Gastrocnemius medialis (tissue), 4 donors: ENCODE results near the gene RBM38. TPM values are rescaled to one million over a fixed set of nuclear protein-coding genes. Genes with fewer than 3 reads are reported as not detected.

Experiments used
- ATAC-seq, 2 donors: fragments of 150-250 bp; one replicate each; pipeline ENCODE4 v1.9.1; 2016
- DNase-seq, 2 donors: peaks; one replicate each; pipeline ENCODE4 v3.0.0-alpha.2; 2019
- H3K27ac ChIP-seq, 4 donors: fragments of 200-600 bp; sonication (generic); 1 replicate in 1 of 4; 2 replicates in 3 of 4; pipeline ENCODE4 v1.5.1; 2016 to 2018; ENCODE audit warnings: mild to moderate bottlenecking in 2 of 4, moderate library complexity in 1 of 4
- H3K27me3 ChIP-seq, 3 donors: fragments of 200-600 bp; sonication (generic) in 2 of 3; 1 replicate in 1 of 3; 2 replicates in 2 of 3; pipeline versions ENCODE4 v1.5.1 to v1.6.0; 2016 to 2019; ENCODE audit warnings: mild to moderate bottlenecking in 1 of 3, moderate library complexity in 1 of 3
- H3K36me3 ChIP-seq, 2 donors: fragments of 200-600 bp; sonication (generic) in 1 of 2; one replicate each; pipeline ENCODE4 v1.5.1; 2017 to 2018
- H3K4me1 ChIP-seq, 2 donors: fragments of 200-600 bp; sonication (generic) in 1 of 2; one replicate each; pipeline ENCODE4 v1.5.1; 2016 to 2017; ENCODE audit warnings: mild to moderate bottlenecking in 2 of 2
- H3K4me3 ChIP-seq, 4 donors: fragments of 200-600 bp; sonication (generic) in 3 of 4; 1 replicate in 1 of 4; 2 replicates in 3 of 4; pipeline ENCODE4 v1.5.1; 2016 to 2019; ENCODE audit warnings: mild to moderate bottlenecking in 2 of 4
- H3K9me3 ChIP-seq, 3 donors: fragments of 200-600 bp; sonication (generic) in 2 of 3; 1 replicate in 1 of 3; 2 replicates in 2 of 3; pipeline ENCODE4 v1.5.1; 2016 to 2019
- POLR2A ChIP-seq, 2 donors: fragments of 450-650 bp; IDR thresholded peaks; one replicate each; pipeline ENCODE4 v1.6.1; 2017; ENCODE audit warnings: antibody characterized with exemption in 2 of 2, mild to moderate bottlenecking in 2 of 2, moderate library complexity in 2 of 2
- in situ Hi-C, 4 donors: fragments of 200-750 bp; cut with MboI; loops; one replicate each; pipeline versions ENCODE4 v1.15.0 to v1.8.0; 2017; ENCODE audit warnings: low sequenced_read_pairs in 4 of 4
- intact Hi-C: fragments of 100-400 bp; cut with DNase I; formaldehyde crosslinking; loops from one replicate; pipeline ENCODE4 v1.15.1; 2023; ENCODE audit warnings: low total_unique reads
- total RNA-seq, 4 donors: library from RNA; depleted of rRNA; stranded (reverse); fragments of >200 nt; gene quantifications; one replicate each; pipeline versions ENCODE4 v1.1.0 to v1.2.3, GENCODE V29; 2016
- TF ChIP-seq, protein P1 (sequence below), 5 experiments: fragments of 450-650 bp in 3 of 5; fragments of 200-600 bp in 2 of 5; sonication (generic) in 2 of 5; IDR thresholded peaks in 4 of 5; conservative IDR thresholded peaks in 1 of 5; 1 replicate in 4 of 5; 2 replicates in 1 of 5; pipeline ENCODE4 v1.5.1; 2016 to 2019; ENCODE audit warnings: antibody characterized with exemption in 5 of 5, mild to moderate bottlenecking in 3 of 5, moderate library complexity in 3 of 5

The RBM38 gene
- total RNA-seq, 4 donors from 2014 or later, result 56.7 to 229 (median 177) TPM

DNA sequence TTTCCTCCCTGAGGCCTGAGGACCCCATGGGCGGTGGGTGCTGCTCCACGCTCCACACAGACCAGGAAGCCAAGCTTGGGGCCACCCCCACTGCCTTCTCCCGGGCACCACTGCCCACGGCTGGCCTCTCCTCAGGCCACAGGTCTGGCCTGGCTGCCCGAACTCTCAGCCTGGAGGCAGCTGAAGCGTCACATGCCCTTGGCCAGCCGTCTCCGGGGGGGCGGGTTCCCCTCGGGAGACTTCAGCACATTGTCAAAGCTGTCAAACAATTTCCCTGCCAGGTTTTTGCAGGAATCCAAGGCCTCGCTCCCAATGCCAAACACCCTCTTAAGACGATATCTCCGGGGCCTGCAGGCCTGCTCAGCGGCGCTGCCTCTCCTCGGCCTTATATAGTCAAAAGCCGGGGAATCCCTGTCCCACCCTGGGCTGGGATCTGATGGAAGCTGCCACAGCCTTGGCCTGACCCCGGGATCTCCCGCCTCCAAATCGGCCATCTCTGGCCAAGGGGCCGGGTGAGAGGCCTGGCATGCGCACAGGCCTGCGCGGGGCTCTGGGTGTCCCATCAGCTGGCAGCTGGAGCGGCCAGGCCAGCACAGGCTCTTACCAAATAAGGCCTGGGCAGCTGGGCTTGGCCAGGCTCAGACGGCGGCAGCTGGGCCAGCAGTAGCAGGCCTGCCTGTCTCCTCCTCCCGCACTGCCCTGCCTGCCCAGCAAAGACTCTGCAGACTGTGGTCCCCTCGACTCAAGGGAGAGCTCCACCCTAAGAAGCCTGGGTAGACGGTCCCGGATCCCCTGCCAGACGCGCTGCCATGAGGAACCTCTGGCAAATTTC is 49.7 kb downstream of the RBM38 start:
- Histone ChIP-seq H3K4me1 (peaks cover 62 to 72% of the 10 kb centered on the region in 2 donors), H3K36me3 (no peaks in the 10 kb centered on the region), H3K9me3 (no peaks in the 10 kb centered on the region), H3K4me3 (peak overlapping the region in 3 of 4 donors; percentile 14 to 27 (median 18)), H3K27ac (peak overlapping the region; percentile 85 to 97 (median 96)), H3K27me3 (no peaks in the 10 kb centered on the region)
- in situ Hi-C loops, result no loop called here
- ATAC-seq, result peak; percentile 36 to 42
- peak; percentile 70 to 92 for TF ChIP-seq POLR2A (IDR thresholded peaks at IDR 0.05)
- TF ChIP-seq, protein P1, sequence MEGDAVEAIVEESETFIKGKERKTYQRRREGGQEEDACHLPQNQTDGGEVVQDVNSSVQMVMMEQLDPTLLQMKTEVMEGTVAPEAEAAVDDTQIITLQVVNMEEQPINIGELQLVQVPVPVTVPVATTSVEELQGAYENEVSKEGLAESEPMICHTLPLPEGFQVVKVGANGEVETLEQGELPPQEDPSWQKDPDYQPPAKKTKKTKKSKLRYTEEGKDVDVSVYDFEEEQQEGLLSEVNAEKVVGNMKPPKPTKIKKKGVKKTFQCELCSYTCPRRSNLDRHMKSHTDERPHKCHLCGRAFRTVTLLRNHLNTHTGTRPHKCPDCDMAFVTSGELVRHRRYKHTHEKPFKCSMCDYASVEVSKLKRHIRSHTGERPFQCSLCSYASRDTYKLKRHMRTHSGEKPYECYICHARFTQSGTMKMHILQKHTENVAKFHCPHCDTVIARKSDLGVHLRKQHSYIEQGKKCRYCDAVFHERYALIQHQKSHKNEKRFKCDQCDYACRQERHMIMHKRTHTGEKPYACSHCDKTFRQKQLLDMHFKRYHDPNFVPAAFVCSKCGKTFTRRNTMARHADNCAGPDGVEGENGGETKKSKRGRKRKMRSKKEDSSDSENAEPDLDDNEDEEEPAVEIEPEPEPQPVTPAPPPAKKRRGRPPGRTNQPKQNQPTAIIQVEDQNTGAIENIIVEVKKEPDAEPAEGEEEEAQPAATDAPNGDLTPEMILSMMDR (IDR thresholded peaks at IDR 0.05 in 4 of 5, conservative IDR thresholded peaks at IDR 0.05 in 1 of 5), result no peak
- intact Hi-C loops, result no loop called here
- DNase-seq, result peak; percentile 84 to 95

DNA sequence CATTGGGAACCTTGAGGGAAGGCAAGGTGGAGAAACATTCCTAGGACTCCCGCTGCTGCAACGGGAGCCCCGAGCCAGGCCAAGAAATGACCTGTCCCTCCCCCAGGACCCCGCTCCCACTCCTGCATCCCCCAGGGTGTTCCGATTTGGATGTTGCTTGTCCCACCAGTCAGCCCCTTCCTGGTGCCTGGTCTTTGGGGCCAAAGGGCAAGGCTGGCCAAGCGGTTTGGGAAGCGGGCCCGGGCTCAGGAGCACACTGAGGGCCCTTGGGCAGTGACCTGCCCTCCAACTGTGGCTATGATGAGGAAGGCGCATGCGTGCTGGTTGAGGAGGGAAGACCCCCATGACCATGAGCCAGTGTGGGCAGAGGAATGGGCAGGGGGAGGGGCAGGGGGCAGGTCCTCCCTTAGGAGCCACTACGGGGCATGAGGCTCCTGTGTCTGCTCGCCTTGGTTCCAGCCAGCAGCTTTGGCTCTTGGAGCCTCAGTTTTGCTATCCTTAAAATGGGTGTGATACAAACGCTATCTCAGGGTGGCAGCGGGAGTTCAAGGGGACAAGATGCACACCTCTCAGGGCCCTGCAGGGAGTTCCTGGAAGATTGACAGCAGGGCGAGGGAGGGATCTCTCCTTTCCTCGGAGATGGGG is 50.4 kb downstream of the RBM38 start:
- H3K4me1 ChIP-seq, result peaks cover 54 to 68% of the 10 kb centered on the region in 2 donors
- H3K4me3 ChIP-seq, result no peak overlapping the region
- DNase-seq, result no peak
- intact Hi-C loops, result no loop called here
- no peaks in the 10 kb centered on the region for H3K36me3 ChIP-seq
- H3K9me3 ChIP-seq, result no peaks in the 10 kb centered on the region
- in situ Hi-C loops, result no loop called here
- TF ChIP-seq, protein P1 (IDR thresholded peaks at IDR 0.05 in 4 of 5, conservative IDR thresholded peaks at IDR 0.05 in 1 of 5), result no peak
- TF ChIP-seq POLR2A (IDR thresholded peaks at IDR 0.05), result no peak
- no peaks in the 10 kb centered on the region for H3K27me3 ChIP-seq
- H3K27ac ChIP-seq, result peak overlapping the region; percentile 85 to 97 (median 96)
- no peak for ATAC-seq

DNA sequence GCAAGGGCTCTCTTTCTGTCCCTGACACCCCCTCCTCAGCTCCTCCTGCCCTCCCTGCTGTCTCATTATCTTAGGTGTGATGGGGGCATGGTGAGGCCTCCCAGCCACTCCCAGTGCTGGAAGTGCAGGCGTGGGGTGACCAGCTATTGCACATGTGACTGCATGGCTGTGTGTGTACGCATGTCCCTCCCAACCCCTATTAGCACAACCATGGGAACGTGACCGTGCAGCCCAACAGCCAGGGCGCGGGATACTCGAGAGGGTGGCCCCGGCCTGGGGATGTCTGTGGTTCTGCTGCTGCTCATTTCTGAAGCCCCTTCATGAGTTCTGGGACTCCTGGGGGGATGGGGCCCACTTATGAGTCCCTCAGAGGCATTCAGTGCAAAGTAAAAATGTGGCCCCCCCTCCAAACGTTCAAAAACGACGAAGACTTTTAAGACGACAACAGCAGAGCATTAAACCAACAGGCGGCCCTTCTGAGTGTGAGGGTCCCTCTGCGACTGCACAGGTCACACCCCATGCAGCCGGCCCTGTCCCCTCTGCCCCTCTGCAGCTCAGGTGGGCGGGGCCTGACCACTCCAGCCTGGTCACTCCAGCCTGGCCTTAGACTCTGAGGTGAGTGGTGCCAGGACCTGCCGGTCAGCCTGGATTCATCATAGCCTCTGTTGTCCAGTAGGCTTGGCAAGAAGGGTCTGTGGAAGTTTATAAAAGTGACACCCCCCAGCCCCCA is 51.1 kb downstream of the RBM38 start:
- ATAC-seq, result no peak
- H3K4me1 ChIP-seq, result peaks cover 54 to 69% of the 10 kb centered on the region in 2 donors

DNA sequence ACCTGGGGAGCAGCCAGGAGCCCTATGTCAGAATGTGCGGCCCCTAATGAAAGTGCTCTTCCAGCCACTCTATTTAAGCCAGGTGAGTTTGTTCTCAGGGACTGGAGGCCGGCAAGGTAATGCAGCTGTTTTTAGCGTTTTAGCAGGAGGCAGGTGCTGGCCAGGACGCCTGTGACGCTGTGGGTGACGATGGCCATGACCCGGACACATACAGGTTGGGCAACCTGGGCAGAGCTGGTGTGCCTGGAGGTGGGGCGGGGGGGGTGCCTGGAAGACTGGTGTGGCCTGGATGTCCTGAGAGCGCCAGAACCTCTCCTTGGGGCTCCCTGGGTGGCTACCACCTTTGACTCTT is 51.7 kb downstream of the RBM38 start:
- H3K27me3 ChIP-seq, result no peaks in the 10 kb centered on the region
- TF ChIP-seq, protein P1 (IDR thresholded peaks at IDR 0.05 in 4 of 5, conservative IDR thresholded peaks at IDR 0.05 in 1 of 5), result no peak
- peak in 1 of 2 donors; percentile 38 for TF ChIP-seq POLR2A (IDR thresholded peaks at IDR 0.05)
- DNase-seq (peak in 1 of 2 donors; percentile 36), ATAC-seq (no peak)
- intact Hi-C loops, result no loop called here
- in situ Hi-C loops, result no loop called here
- no peak overlapping the region for H3K4me3 ChIP-seq
- no peaks in the 10 kb centered on the region for H3K36me3 ChIP-seq
- no peaks in the 10 kb centered on the region for H3K9me3 ChIP-seq
- peaks cover 53 to 73% of the 10 kb centered on the region in 2 donors for H3K4me1 ChIP-seq
- H3K27ac ChIP-seq, result peak overlapping the region; percentile 85 to 97 (median 96)

More for the DNA sequence above, 51.1 kb downstream of the RBM38 start:
- Histone ChIP-seq H3K27me3 (no peaks in the 10 kb centered on the region), H3K36me3 (no peaks in the 10 kb centered on the region), H3K27ac (peak overlapping the region; percentile 85 to 97 (median 96)), H3K9me3 (no peaks in the 10 kb centered on the region), H3K4me3 (no peak overlapping the region)
- intact Hi-C loops (no loop called here), in situ Hi-C loops (no loop called here)
- peak; percentile 32 to 36 for DNase-seq
- no peak for TF ChIP-seq POLR2A (IDR thresholded peaks at IDR 0.05)
- TF ChIP-seq, protein P1 (IDR thresholded peaks at IDR 0.05 in 4 of 5, conservative IDR thresholded peaks at IDR 0.05 in 1 of 5), result no peak
